DND-41 (cell line): ENCODE data around the gene ESR2.

Experiments used
- ATAC-seq: fragments of 200-7000 bp; cut with Tn5 transposase; 3 replicates; pipeline ENCODE4 v1.9.1; 2021; ENCODE audit warnings: low read depth; ENCODE audit not compliant: insufficient read depth
- DNase-seq: peaks from one replicate; pipeline ENCODE4 v3.0.0-alpha.2; 2020
- H2AFZ ChIP-seq: 2 replicates; pipeline ENCODE4 v1.6.0; 2012; ENCODE audit warnings: low read depth, low read length
- H3K27ac ChIP-seq: 2 replicates; pipeline ENCODE4 v1.5.1; 2012; ENCODE audit warnings: low read length, inconsistent platforms
- H3K27me3 ChIP-seq: fragments of 200-600 bp; sonication (generic); 2 replicates; pipeline ENCODE4 v1.6.0; 2012; ENCODE audit warnings: low read length, mild to moderate bottlenecking, inconsistent platforms; ENCODE audit not compliant: insufficient read depth, poor library complexity
- H3K36me3 ChIP-seq: 2 replicates; pipeline ENCODE4 v1.5.1; 2012; ENCODE audit warnings: low read length, inconsistent platforms; ENCODE audit not compliant: insufficient read depth
- H3K4me1 ChIP-seq: 2 replicates; pipeline ENCODE4 v1.5.1; 2012; ENCODE audit warnings: mild to moderate bottlenecking, low read length; ENCODE audit not compliant: insufficient read depth
- H3K4me2 ChIP-seq: 2 replicates; pipeline ENCODE4 v1.6.0; 2012; ENCODE audit warnings: mild to moderate bottlenecking, moderate library complexity, low read length, inconsistent platforms; ENCODE audit not compliant: insufficient read depth
- H3K4me3 ChIP-seq, 2 experiments: fragments of 200-600 bp in 1 of 2; shearing (Covaris generic) in 1 of 2; 2 replicates each; pipeline ENCODE4 v1.5.1; 2012 to 2016; ENCODE audit warnings: inconsistent platforms in 2 of 2, low read length in 2 of 2, mild to moderate bottlenecking in 2 of 2, low read depth in 1 of 2, moderate library complexity in 1 of 2
- H3K79me2 ChIP-seq: 2 replicates; pipeline ENCODE4 v1.6.0; 2012; ENCODE audit warnings: low read length, inconsistent platforms; ENCODE audit not compliant: insufficient read depth
- H3K9ac ChIP-seq: 2 replicates; pipeline ENCODE4 v1.6.0; 2012; ENCODE audit warnings: low read depth, mild to moderate bottlenecking, inconsistent platforms, low read length, moderate library complexity
- H3K9me3 ChIP-seq: 2 replicates; pipeline ENCODE4 v1.5.1; 2012; ENCODE audit warnings: low read length, moderate library complexity, mild to moderate bottlenecking, inconsistent platforms; ENCODE audit not compliant: insufficient read depth, severe bottlenecking
- H4K20me1 ChIP-seq: 2 replicates; pipeline ENCODE4 v1.6.0; 2012; ENCODE audit warnings: low read length; ENCODE audit not compliant: insufficient read depth
- EZH2 ChIP-seq: IDR thresholded peaks from 3 replicates; pipeline ENCODE4 v1.6.1; 2012; ENCODE audit warnings: borderline replicate concordance, low read depth, mild to moderate bottlenecking, moderate library complexity, low read length, inconsistent platforms; ENCODE audit not compliant: severe bottlenecking
- TF ChIP-seq, protein P1 (sequence below): IDR thresholded peaks from 2 replicates; pipeline ENCODE4 v1.5.1; 2012; ENCODE audit warnings: borderline replicate concordance, low read length, moderate library complexity, mild to moderate bottlenecking; ENCODE audit not compliant: poor library complexity, severe bottlenecking; ENCODE audit errors: extremely low read depth

The ESR2 gene

DNA sequence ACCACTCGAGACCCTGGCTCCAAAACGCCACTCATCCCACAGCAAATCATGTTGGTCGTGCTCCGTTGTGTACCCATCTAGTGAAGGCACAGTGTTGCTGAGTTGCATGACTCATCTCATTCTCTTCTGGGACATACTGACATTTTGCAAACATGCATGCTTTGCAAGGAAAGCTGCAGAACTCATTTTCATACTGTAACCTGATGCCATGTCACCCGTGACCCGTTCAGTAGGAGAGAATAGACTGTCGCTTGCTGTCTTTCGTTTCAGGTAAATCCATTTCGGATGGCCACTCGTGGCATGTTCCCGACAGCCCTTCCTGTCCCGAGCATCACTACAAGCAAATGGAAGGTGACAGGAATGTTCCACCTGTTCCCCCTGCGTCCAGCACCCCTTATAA, 78.2 kb downstream of the ESR2 start:
- ATAC-seq (no peak), DNase-seq (no peak)
- Histone ChIP-seq H3K27me3 (no peaks in the 10 kb centered on the region), H2AFZ (no peak overlapping the region), H3K4me3 (no peak overlapping the region), H3K27ac (no peak overlapping the region), H3K79me2 (no peaks in the 10 kb centered on the region), H4K20me1 (no peaks in the 10 kb centered on the region), H3K4me2 (no peak overlapping the region), H3K4me1 (no peaks in the 10 kb centered on the region), H3K9ac (no peak overlapping the region), H3K9me3 (no peaks in the 10 kb centered on the region), H3K36me3 (peaks cover 99% of the 10 kb centered on the region)
- TF ChIP-seq EZH2 = no peak
- TF ChIP-seq, protein P1, sequence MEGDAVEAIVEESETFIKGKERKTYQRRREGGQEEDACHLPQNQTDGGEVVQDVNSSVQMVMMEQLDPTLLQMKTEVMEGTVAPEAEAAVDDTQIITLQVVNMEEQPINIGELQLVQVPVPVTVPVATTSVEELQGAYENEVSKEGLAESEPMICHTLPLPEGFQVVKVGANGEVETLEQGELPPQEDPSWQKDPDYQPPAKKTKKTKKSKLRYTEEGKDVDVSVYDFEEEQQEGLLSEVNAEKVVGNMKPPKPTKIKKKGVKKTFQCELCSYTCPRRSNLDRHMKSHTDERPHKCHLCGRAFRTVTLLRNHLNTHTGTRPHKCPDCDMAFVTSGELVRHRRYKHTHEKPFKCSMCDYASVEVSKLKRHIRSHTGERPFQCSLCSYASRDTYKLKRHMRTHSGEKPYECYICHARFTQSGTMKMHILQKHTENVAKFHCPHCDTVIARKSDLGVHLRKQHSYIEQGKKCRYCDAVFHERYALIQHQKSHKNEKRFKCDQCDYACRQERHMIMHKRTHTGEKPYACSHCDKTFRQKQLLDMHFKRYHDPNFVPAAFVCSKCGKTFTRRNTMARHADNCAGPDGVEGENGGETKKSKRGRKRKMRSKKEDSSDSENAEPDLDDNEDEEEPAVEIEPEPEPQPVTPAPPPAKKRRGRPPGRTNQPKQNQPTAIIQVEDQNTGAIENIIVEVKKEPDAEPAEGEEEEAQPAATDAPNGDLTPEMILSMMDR = no peak

DNA sequence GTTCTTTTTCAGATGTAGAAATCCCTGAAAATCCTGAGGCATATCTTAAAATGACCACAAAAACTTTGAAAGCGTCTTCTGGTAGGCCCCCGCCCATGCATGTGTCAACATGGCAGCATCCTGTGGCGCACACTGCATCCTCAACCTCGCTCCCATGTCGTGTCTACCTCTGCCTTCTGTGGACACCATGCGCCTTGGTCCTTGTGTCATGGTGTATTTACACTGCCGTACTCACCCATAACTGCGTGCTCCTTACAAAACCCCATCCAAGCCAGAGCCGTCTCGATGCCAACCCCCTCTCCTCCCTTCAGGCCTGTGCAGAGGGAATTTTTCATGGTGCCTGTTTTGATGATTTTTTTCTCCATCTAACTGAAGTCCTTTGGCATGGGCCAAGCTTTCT, 78.9 kb downstream of the ESR2 start:
- Histone ChIP-seq H3K9me3 (no peaks in the 10 kb centered on the region), H3K9ac (no peak overlapping the region), H3K27me3 (no peaks in the 10 kb centered on the region), H3K36me3 (peaks cover 97% of the 10 kb centered on the region), H4K20me1 (no peaks in the 10 kb centered on the region), H3K4me2 (no peak overlapping the region), H2AFZ (no peak overlapping the region), H3K79me2 (no peaks in the 10 kb centered on the region), H3K27ac (no peak overlapping the region), H3K4me1 (no peaks in the 10 kb centered on the region), H3K4me3 (no peak overlapping the region)
- DNase-seq = no peak
- TF ChIP-seq, protein P1 = no peak
- no peak for ATAC-seq

DNA sequence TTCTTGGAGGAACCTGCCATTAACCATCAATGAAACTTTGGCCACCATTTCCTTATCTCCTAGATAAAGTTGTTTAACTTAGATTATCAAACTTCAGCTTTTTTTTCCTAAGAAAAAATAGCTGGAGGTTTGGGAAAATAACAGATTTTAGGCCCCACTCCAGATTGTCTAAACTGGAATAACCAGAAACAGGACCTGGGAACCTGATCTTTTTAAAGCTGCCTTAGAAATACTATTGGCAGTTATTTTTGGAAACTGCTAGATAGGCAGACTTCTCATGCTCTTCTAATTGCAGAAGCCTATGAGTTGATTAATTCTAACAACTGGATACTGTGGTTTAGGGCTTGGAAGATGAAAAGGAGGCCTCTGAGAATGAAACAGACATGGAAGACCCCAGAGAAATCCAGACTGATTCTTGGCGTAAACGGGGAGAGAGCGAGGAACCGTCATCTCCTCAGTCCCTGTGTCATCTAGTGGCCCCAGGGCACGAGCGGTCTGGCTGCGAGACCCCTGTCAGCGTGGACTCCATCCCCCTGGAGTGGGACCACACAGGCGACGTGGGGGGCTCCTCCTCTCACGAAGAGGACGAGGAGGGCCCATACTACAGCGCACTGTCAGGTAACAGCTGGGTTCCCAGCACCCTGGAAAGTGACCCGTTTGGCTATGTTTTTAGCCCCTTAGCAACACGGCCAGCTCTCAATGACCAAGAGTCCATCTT, 80.2 kb downstream of the ESR2 start:
- H3K4me1 ChIP-seq = no peaks in the 10 kb centered on the region
- H3K9ac ChIP-seq = no peak overlapping the region
- H3K9me3 ChIP-seq = no peaks in the 10 kb centered on the region
- no peak overlapping the region for H2AFZ ChIP-seq
- H4K20me1 ChIP-seq = no peaks in the 10 kb centered on the region
- no peak overlapping the region for H3K4me3 ChIP-seq
- no peak for ATAC-seq
- TF ChIP-seq EZH2 = no peak
- TF ChIP-seq, protein P1 = no peak
- H3K27me3 ChIP-seq = no peaks in the 10 kb centered on the region
- H3K79me2 ChIP-seq = no peaks in the 10 kb centered on the region
- H3K4me2 ChIP-seq = no peak overlapping the region
- DNase-seq = no peak
- no peak overlapping the region for H3K27ac ChIP-seq
- peaks cover 97% of the 10 kb centered on the region for H3K36me3 ChIP-seq
